Erythroblast (primary cell): ENCODE data around the gene LRIG2.

Experiments used
- GATA1 ChIP-seq: IDR thresholded peaks from 2 replicates; pipeline ENCODE4 v1.6.1; 2011; ENCODE audit warnings: low read depth, mild to moderate bottlenecking, control low read depth, low read length, moderate library complexity
- POLR2A ChIP-seq: IDR thresholded peaks from 2 replicates; pipeline ENCODE4 v1.6.1; 2011; ENCODE audit warnings: mild to moderate bottlenecking, low read length

DNA sequence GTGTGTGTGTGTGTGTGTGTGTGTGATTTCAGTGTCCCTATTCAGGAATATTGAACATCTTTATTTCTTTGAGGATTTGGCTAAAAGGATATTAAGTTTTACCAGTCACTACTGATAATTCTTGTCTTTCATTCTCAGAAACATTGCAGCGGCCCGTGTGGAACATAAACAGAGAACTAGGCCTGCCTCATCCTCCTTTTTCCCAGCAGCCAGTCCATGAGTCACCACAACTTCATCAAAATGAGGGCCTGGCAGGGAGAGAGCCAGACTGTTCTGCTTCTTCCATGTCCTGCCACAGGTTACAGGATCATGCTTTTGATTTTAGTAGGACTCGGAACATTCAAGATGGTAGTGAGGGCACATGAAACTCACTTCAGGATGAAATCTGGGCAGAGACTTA is 50.7 kb downstream of the LRIG2 start:
- TF ChIP-seq POLR2A (no peak), GATA1 (no peak)
